Stimulated activated CD8-positive, alpha-beta memory T cell treated with anti-CD3 and anti-CD28 coated beads, Interleukin-12 subunit alpha, Interleukin-12 subunit beta, amount 100 ng/mL, for 4 hours (primary cell): ENCODE results near the gene MRTFA.

Source experiments
- DNase-seq: peaks from one replicate; pipeline ENCODE4 v3.0.0-alpha.2; 2020; ENCODE audit warnings: low read depth

The MRTFA gene

GRCh38 chr22:40410731-40411505, 225.6 kb downstream of the MRTFA start:
- DNase-seq: no peak

DNA sequence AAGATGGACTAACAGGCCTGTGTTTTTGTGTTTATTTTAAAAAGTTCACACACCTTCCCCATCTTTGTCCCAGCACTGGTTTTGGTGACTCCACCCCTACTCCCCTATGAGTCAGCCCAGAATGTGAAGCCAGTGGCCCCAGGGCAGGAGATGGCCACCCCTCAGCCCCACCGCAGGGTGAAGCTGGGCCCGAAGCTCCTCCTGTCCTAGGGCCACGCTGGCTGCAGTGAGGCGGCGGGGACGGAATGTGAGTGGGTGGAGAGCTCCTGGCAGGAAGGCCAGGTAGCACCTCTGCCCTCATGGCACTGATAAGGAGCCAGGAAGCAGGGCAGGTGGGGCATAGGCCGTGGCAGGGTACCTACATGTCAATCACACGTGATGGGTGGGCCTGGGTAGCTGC, 226.2 kb downstream of the MRTFA start:
- no peak for DNase-seq

DNA sequence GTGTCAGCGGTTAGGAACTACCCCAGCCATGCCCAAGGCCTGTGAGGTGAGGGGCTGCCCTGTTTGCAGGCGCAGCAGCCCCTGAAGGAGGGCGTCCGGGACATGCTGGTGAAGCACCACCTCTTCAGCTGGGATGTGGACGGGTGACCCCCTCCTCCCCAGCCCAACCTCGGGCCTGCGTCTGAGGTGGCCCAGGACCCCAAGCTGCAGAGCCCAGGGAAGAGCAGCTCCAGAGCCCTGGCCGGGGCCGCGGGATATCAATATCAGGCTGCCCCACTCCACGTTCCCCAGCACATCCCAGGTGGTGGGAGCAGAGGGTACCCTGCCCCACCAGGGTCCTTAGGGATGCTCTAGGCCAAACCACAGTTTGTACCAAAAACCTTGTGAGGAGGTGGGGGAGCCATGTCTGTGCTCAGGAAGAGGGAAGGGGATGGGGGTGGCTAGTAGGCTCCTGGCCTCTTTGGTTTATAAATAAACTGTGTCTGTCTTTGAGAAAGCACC, 226.9 kb downstream of the MRTFA start:
- DNase-seq: no peak

- no peak for DNase-seq
Observed at GRCh38 chr22:40408718-40409612, 227.6 kb downstream of the MRTFA start.

- no peak for DNase-seq
Observed at GRCh38 chr22:40407831-40408717, 228.4 kb downstream of the MRTFA start.

GRCh38 chr22:40407021-40407761, 229.3 kb downstream of the MRTFA start:
- DNase-seq: no peak

DNA sequence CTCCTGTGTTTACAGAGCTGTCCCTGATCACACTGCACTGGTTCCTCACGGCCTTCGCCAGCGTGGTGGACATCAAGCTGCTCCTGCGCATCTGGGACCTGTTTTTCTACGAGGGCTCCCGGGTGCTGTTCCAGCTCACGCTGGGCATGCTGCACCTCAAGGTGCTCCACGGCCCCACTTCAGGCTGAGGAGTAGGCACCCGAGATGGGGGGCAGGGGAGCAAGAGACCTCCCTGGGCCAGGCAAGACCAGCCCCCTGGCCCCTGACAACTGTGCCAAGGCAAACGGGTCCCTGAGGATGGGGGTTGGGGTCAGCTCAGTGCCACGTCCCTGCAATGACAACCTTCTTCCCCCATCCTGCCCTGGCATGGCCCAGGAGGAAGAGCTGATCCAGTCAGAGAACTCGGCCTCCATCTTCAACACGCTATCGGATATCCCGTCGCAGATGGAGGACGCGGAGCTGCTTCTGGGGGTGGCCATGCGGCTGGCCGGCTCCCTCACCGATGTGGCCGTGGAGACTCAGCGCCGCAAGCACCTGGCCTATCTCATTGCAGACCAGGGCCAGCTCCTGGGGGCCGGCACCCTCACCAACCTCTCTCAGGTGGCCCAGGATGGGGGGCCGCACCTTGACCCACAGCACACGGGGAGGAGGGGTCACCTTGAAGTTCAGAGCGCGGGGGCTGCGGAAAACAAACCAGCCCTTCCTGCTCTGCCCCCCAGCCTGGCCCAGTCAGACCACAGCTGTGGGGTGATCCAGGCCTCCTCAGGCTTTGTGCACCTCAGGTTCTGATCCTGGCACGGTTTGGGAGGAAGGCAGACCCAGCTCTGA, 230.2 kb downstream of the MRTFA start:
- DNase-seq: no peak

- no peak for DNase-seq
Observed at GRCh38 chr22:40405178-40406062, 231.1 kb downstream of the MRTFA start.

- no peak for DNase-seq
Observed at GRCh38 chr22:40404251-40405177, 232.0 kb downstream of the MRTFA start.

DNA sequence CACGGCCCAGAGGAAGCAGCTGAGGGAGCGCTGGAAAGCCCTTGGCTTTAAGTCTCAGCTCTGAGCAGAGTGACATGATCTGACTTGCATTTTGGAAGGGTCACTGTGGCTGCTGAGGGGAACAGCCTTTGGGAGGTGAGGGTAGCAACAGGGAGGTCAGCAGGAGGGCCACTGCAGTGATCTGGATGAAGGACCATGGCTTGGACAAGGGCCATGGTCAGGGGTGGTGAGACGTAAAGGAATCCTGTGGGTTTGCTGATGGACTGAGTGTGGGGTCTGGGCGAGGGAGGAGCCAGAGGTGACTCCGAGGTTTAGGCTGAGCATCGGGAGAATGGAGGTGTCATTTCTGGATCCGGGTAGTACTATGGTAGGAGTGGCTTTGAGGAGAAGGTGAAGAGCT, 232.9 kb downstream of the MRTFA start:
- DNase-seq: no peak

GRCh38 chr22:40403141-40403540, 233.4 kb downstream of the MRTFA start:
- DNase-seq: no peak

DNA sequence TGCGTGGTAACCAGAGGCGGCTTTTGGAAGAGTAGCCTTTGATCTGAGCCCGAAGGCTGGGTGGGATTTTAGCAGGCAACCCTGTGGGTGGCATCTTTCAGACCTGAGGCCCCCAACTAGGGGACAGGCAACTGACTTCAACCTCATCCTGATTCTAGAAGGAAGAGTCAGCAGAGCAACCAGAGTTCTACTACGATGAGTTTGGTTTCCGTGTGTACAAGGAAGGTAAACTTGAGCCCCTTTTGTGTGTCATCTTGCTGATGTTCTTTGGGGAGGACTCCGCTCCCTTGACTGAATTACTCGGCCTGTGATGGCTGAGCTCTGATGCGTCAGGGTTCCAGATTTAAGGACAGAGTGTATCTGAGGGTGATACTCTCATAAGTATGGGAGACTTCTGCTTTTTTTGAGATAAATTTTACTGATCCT, 234.5 kb downstream of the MRTFA start:
- no peak for DNase-seq

- peak; percentile 33 for DNase-seq
Observed at GRCh38 chr22:40401532-40401931, 235.0 kb downstream of the MRTFA start.

DNA sequence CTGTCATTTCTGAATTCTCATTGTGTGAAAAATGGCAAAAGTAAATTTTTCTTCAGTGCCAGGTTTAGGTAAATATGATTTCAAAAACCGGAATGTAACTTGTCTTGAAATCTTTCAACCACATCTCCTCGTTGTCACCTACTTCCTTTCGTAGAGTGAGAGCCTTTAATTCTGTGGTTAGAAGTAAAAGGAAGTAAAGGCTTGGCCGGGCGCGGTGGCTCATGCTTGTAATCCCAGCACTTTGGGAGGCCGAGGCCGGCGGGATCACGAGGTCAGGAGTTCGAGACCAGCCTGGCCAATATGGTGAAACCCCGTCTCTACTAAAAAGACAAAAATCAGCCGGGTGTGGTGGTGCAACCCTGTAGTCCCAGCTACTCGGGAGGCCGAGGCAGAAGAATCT, 236.4 kb downstream of the MRTFA start:
- DNase-seq: no peak

- DNase-seq: no peak
Observed at GRCh38 chr22:40399621-40400020, 236.9 kb downstream of the MRTFA start.

- no peak for DNase-seq
Observed at GRCh38 chr22:40397396-40397795, 239.1 kb downstream of the MRTFA start.

- DNase-seq: no peak
Observed at GRCh38 chr22:40396882-40397281, 239.6 kb downstream of the MRTFA start.

GRCh38 chr22:40395607-40396006, 240.9 kb downstream of the MRTFA start:
- DNase-seq: no peak
